Stimulated activated CD4-positive, alpha-beta T cell treated with anti-CD3 and anti-CD28 coated beads, Interleukin-12 subunit alpha, Interleukin-12 subunit beta, amount 100 ng/mL, for 24 hours (primary cell): Measurements from ENCODE around the gene DNMBP.
"Not testable (repeated sequence)": the region's sequence is repeated elsewhere in the genome, so short reads cannot be mapped to it uniquely, and the experiment has no call there.

Experiments used
- DNase-seq, 2 experiments: peaks; one replicate each; pipeline ENCODE4 v3.0.0-alpha.2; 2020; ENCODE audit warnings: low read depth in 2 of 2

DNMBP gene

GRCh38 chr10:99917963-99918825 is 91.6 kb downstream of the DNMBP start:
- no peak for DNase-seq

GRCh38 chr10:99916776-99917175 is 93.0 kb downstream of the DNMBP start:
- DNase-seq: no peak

GRCh38 chr10:99915414-99915813 is 94.3 kb downstream of the DNMBP start:
- DNase-seq: no peak

GRCh38 chr10:99914236-99914635 is 95.5 kb downstream of the DNMBP start:
- DNase-seq: no peak

- DNase-seq: no peak
These were observed 95.9 kb downstream of the DNMBP start for GRCh38 chr10:99913831-99914235.

DNA sequence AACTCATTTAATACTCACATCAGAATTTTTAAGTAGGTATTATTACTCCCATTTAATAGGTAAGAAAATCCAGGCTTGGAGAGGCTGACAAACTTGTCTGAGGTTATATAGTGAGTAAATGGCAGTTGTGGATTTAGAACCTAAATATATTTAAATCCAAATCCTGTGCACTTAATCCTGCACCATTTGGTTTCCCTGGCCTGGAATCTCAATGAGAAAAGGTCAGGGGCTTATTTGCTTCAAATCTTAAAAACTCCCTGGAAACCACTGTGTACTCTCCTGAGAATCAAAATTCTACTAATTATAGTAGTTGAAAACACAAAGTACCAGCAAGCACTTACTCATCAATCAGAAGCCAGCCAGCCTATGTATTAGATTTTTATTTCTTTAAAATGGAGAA is 97.7 kb downstream of the DNMBP start:
- DNase-seq: no peak

- no peak for DNase-seq
These were observed 101.2 kb downstream of the DNMBP start for GRCh38 chr10:99908512-99908911.

GRCh38 chr10:99906470-99906869 is 103.3 kb downstream of the DNMBP start:
- DNase-seq: no peak

- DNase-seq: no peak
These were observed 103.8 kb downstream of the DNMBP start for GRCh38 chr10:99905971-99906370.

GRCh38 chr10:99895867-99896266 is 113.9 kb downstream of the DNMBP start:
- DNase-seq: no peak

DNA sequence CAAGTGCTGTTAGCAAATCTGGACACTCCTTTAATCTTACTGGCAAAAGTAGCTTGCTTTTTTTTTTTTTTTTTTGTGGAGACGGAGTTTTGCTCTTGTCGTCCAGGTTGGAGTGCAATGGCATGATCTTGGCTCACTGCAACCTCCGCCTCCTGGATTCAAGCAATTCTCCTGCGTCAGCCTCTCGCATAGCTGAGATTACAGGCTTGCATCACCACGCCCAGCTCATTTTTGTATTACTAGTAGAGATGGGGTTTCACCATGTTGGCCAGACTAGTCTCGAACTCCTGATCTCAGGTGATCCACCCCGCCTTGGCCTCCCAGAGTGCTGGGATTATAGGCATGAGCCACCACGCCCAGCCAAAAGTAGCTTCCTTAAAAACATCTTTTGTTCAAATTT is 114.7 kb downstream of the DNMBP start:
- DNase-seq: not testable (repeated sequence)

DNA sequence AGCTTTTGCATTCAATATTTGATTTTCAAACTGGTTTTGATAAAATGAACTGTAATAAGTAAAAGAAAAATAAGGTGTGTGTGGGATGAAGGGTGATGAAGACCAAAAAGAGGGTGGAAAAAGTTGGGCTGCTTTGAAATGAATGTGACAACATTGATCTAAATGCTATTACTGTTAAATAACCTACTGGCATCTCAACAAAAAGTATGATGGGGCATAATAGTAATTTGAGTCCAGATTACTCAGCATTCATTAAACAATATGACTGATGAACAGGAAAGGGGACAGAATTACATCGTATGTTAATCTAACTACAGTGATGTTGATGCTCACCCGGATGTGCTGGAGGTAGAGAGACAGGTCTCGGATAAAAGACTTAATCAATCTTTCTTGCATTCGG is 115.1 kb downstream of the DNMBP start:
- DNase-seq: no peak

DNA sequence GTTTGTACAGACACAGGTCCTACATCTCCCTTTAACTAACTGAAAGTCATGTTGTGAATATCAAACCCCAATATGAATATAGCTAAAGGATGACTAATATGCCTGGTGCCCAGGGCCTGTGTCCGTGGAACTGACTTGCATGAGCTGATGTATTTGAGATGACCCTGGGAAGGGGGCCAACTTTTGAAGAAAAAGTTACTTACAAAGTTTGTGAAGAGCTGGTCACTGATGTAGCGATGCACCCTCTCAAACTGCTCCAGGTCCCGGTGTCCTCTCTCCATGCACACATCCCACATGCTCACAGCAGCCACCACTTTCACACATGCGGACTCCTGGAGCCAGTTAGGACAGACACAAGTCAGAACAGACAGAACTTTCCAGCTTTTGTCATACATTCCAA is 121.1 kb downstream of the DNMBP start:
- no peak for DNase-seq

DNA sequence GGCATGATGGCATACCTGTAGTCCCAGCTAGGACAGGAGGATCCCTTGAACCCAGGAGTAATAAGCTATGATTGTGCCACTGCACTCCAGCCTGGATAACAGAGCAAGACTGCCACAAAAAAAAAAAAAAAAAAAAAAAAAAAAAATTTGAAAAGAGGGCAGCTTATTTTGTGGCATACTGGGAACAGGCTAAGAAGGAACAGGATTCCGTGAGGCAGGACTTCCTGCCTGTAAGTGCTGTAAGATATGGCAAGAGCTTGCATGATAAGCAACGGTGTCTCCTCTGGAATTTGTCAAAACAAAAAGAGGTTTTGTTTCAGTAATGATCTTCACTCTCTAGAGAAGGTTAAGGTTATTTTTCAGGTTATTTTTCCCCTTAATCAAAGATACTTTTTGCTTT is 126.2 kb downstream of the DNMBP start:
- no peak for DNase-seq

DNA sequence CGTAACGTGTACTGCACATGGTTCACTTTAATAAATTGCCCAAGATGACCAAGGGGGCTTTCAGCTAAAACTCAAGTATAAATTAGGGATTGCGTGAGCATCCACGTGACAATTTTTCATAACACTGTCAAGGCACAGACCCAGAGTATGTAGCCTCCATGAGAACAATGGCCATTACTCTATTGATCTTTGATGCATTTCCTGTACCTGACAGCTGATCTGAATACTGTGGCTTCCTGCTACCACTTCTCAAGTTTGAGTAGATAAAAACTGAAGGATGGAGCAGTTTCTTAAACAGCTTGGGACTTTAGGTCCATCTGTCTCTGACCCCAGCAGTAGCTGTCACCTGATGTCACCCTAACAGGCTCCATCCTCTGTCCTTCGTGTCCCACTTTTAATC is 128.4 kb downstream of the DNMBP start:
- DNase-seq: no peak

- no peak for DNase-seq
These were observed 129.5 kb downstream of the DNMBP start for GRCh38 chr10:99880080-99880835.

DNA sequence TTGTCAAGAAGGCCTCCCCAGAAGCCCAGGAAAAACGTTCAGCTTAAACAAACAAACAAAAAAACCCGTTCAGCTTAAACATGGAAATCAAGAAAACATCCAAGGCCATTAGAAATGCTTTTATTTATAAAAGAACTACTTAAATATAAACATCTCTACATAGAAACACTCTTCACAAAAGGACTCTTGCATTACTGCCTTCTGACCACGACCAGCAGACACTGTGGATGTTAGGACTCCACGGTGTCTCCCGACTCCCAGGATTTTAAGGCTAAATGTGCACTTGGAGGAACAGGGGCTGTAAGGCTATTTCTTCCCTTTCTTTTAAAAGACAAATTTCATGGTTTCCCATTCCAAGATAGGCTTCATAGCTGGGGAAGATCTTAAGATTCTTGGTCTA is 134.3 kb downstream of the DNMBP start:
- no peak for DNase-seq

DNA sequence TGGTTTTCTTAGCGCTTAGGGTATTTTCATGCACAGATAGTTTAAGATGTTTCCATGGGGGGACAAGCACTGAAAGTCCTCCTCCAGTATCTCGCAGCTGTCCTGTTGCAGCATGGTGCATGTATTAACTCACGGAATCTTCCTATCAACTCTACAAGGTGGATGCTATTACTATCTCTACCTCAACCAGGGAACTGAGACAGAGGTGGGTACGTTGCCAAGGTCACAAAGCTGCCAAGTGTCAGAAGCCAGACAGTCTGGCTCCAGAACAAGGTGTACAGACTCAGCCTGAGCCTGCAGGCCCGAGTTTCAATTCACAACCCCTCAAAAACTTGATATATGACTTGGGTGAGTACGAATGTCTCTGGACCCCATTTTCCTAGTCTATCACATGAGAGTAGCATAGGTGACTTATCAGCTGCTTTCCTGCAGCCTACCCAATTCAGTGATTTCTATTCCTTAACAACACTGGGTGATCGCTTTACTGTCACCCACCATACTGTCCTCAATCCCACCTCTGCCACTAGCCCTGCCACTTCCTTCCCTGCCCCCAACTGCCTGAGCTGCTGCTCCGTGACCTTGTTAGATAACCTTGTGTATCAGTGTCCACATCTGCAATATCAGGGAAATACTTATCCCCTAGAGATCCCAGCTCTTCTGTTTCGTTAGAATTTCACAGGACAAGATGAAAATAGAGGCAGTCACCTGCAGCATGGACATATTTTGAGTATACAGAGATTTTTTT is 135.2 kb downstream of the DNMBP start:
- DNase-seq: no peak

- no peak for DNase-seq
These were observed 135.9 kb downstream of the DNMBP start for GRCh38 chr10:99873846-99874245.

DNA sequence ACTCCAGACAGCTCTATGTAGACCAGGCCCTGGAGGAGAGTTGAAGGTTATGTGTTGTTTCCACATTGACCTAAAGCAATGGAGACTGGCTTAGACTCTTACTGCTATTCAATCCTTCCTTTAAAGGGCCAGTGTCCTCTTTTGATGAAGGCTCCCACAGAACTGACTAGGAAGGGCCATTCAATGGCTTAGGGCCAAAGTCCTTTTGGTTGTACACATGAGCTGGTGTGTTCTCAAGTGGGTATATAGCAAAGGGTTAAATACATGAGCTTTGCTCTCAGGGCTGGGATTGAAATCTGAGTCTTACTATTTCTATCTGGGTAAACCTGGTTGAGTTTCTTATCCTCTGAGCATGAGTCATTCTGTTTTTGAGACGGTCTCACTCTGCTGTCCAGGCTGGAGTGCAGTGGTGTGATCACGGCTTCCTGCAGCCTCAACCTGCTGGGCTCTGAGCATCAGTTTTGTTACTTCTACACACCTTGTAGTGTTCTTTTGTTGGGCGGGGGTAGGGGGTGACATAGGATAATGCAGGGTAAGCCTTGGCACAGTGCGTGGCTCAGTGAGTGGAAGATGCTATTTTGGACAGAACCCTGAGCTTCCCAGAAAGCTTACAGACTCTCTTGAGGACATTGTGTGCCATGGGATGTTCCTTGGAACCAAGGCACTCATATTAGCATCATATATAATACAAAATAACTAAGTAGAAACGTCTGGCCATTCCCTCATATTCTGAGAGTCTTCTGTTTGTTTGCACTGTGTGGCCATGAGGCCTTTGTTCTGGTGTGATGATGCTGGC is 137.2 kb downstream of the DNMBP start:
- no peak for DNase-seq

- peak; percentile 16 to 32 for DNase-seq
These were observed 139.5 kb downstream of the DNMBP start for GRCh38 chr10:99870123-99870730.
